HepG2 (cell line): ENCODE results near the gene AGBL1. TPM values are rescaled to one million over a fixed set of nuclear protein-coding genes. Genes with fewer than 3 reads are reported as not detected.

Experiments
- ATAC-seq: fragments of 200-7000 bp; cut with Tn5 transposase; 3 replicates; pipeline ENCODE4 v1.9.1; 2020; ENCODE audit warnings: mild to moderate bottlenecking, moderate library complexity
- BruUV-seq: library from RNA; stranded (reverse); fragments of 400-500 nt; replicated peaks from 2 replicates; lab custom pipeline; 2021; lab: Mats Ljungman, UMichigan
- CTCF ChIA-PET: fragments of 300-600 bp; formaldehyde crosslinking; extraction: SDS; loops from one replicate; lab custom pipeline; 2021; ENCODE audit warnings: low total read pairs, inconsistent platforms, low intra/inter-chr PET ratio; lab: Yijun Ruan, JAX
- POLR2A ChIA-PET: fragments of 350-600 bp; sonication (Branson Sonifier 250); formaldehyde crosslinking; loops from one replicate; lab custom pipeline; 2020; ENCODE audit warnings: antibody characterized with exemption, inconsistent platforms; lab: Yijun Ruan, JAX
- DNase-seq: peaks from one replicate; pipeline ENCODE4 v3.0.0-alpha.2; 2015; ENCODE audit warnings: low spot score
- FAIRE-seq: peaks from 3 replicates; lab custom pipeline; 2011; peaks lifted over from hg19 to GRCh38; lab: Jason Lieb, UNC
- H2AFZ ChIP-seq: one replicate; pipeline ENCODE4 v1.6.1; 2011; ENCODE audit warnings: low read length, inconsistent platforms
- H3K27ac ChIP-seq: fragments of 300-600 bp; 3 replicates; pipeline ENCODE4 v1.8.0; 2011; ENCODE audit warnings: mixed run types, mild to moderate bottlenecking, mixed read lengths, low read length, inconsistent platforms; ENCODE audit not compliant: insufficient read depth; ENCODE audit errors: extremely low read length
- H3K27me3 ChIP-seq, 2 experiments: fragments of 200-600 bp in 1 of 2; 2 replicates in 1 of 2; 3 replicates in 1 of 2; pipeline versions ENCODE4 v1.6.0 to v1.8.0; 2011; ENCODE audit warnings: low read length in 2 of 2, mild to moderate bottlenecking in 2 of 2, moderate library complexity in 2 of 2, inconsistent platforms in 1 of 2; ENCODE audit not compliant: insufficient read depth in 2 of 2, control insufficient read depth in 1 of 2
- H3K36me3 ChIP-seq, 2 experiments: fragments of 200-600 bp in 1 of 2; replicated peaks in 1 of 2; 2 replicates in 1 of 2; 3 replicates in 1 of 2; pipeline versions ENCODE4 v1.5.1 to v1.8.0; 2011; ENCODE audit warnings: low read length in 2 of 2, inconsistent platforms in 1 of 2; ENCODE audit not compliant: insufficient read depth in 2 of 2, control insufficient read depth in 1 of 2
- H3K4me1 ChIP-seq: 2 replicates; pipeline ENCODE4 v1.5.1; 2012; ENCODE audit warnings: low read length, inconsistent platforms; ENCODE audit not compliant: insufficient read depth
- H3K4me2 ChIP-seq: 2 replicates; pipeline ENCODE4 v1.6.0; 2011; ENCODE audit warnings: low read depth, low read length, inconsistent platforms
- H3K4me3 ChIP-seq, 3 experiments: fragments of 200-600 bp in 1 of 3; sonication (generic), shearing (Covaris generic) in 1 of 3; replicated peaks in 1 of 3; 2 replicates each; pipeline ENCODE4 v1.5.1; 2011 to 2016; ENCODE audit warnings: low read length in 3 of 3, inconsistent platforms in 2 of 3, low read depth in 2 of 3, mild to moderate bottlenecking in 2 of 3, control low read depth in 1 of 3, mixed read lengths in 1 of 3; ENCODE audit not compliant: insufficient read depth in 1 of 3
- H3K79me2 ChIP-seq: one replicate; pipeline ENCODE4 v1.6.1; 2011; ENCODE audit warnings: low read length, inconsistent platforms; ENCODE audit not compliant: insufficient read depth
- H3K9ac ChIP-seq: 2 replicates; pipeline ENCODE4 v1.6.0; 2011; ENCODE audit warnings: mild to moderate bottlenecking, low read depth, low read length, inconsistent platforms; ENCODE audit not compliant: insufficient read depth
- H3K9me3 ChIP-seq: 2 replicates; pipeline ENCODE4 v1.5.1; 2012; ENCODE audit warnings: mild to moderate bottlenecking, low read length
- H4K20me1 ChIP-seq: 2 replicates; pipeline ENCODE4 v1.6.0; 2011; ENCODE audit warnings: inconsistent platforms, mild to moderate bottlenecking, low read length, moderate library complexity; ENCODE audit not compliant: insufficient read depth
- ATAD3A ChIP-seq: sonication (generic); formaldehyde crosslinking; IDR thresholded peaks from 2 replicates; pipeline ENCODE4 v1.4.0; 2020; ENCODE audit warnings: missing genetic modification reagents
- CBX2 ChIP-seq, 2 experiments: fragments of 200-600 bp in 1 of 2; sonication (generic); formaldehyde crosslinking in 1 of 2; IDR thresholded peaks; 2 replicates each; pipeline versions ENCODE4 v1.7.0 to v1.8.1; 2018 to 2022; ENCODE audit warnings: low read depth in 2 of 2, low read length in 1 of 2, mild to moderate bottlenecking in 1 of 2, missing genetic modification reagents in 1 of 2
- CHD2 ChIP-seq: IDR thresholded peaks from 2 replicates; pipeline ENCODE4 v1.6.1; 2011; ENCODE audit warnings: low read depth, low read length, improper control_type of control experiment
- E2F5 ChIP-seq: sonication (generic); formaldehyde crosslinking; conservative IDR thresholded peaks from 2 replicates; pipeline ENCODE4 v1.4.0; 2020; ENCODE audit warnings: missing genetic modification reagents
- FOSL1 ChIP-seq: sonication (generic); formaldehyde crosslinking; IDR thresholded peaks from 2 replicates; pipeline ENCODE4 v1.9.0; 2021; ENCODE audit warnings: missing genetic modification reagents, borderline replicate concordance
- KAT8 ChIP-seq: IDR thresholded peaks from 2 replicates; pipeline ENCODE4 v1.6.1; 2016; ENCODE audit warnings: missing genetic modification reagents, missing compliant biosample characterization
- MLXIP ChIP-seq: sonication (generic); formaldehyde crosslinking; IDR thresholded peaks from 2 replicates; pipeline ENCODE4 v1.9.0; 2021; ENCODE audit warnings: missing genetic modification reagents, borderline replicate concordance
- NFKBIZ ChIP-seq: IDR thresholded peaks from 2 replicates; pipeline ENCODE4 v1.6.1; 2018; ENCODE audit warnings: missing genetic modification reagents, missing compliant biosample characterization
- TEAD2 ChIP-seq: sonication (generic); formaldehyde crosslinking; IDR thresholded peaks from 2 replicates; pipeline ENCODE4 v1.9.0; 2021; ENCODE audit warnings: missing genetic modification reagents
- U2AF2 ChIP-seq: fragments of 200-400 bp; formaldehyde crosslinking; IDR thresholded peaks from 2 replicates; pipeline ENCODE4 v1.6.1; 2017; ENCODE audit warnings: low read depth, mild to moderate bottlenecking, low read length
- ZMYM2 ChIP-seq: sonication (generic); formaldehyde crosslinking; IDR thresholded peaks from 2 replicates; pipeline ENCODE4 v1.8.0; 2022; ENCODE audit warnings: mild to moderate bottlenecking, missing genetic modification reagents
- ZNF10 ChIP-seq: sonication (generic); formaldehyde crosslinking; IDR thresholded peaks from 2 replicates; pipeline ENCODE4 v1.4.0; 2020; ENCODE audit warnings: mild to moderate bottlenecking, low read depth, missing genetic modification reagents, borderline replicate concordance
- ZNF430 ChIP-seq: sonication (generic); formaldehyde crosslinking; IDR thresholded peaks from 2 replicates; pipeline ENCODE4 v1.9.0; 2021; ENCODE audit warnings: mild to moderate bottlenecking, missing genetic modification reagents
- ZNF510 ChIP-seq: sonication (generic); formaldehyde crosslinking; IDR thresholded peaks from 2 replicates; pipeline ENCODE4 v1.4.0; 2020; ENCODE audit warnings: low read depth, mild to moderate bottlenecking, missing genetic modification reagents
- ZNF629 ChIP-seq: sonication (generic); formaldehyde crosslinking; conservative IDR thresholded peaks from 2 replicates; pipeline ENCODE4 v1.5.0; 2020; ENCODE audit warnings: missing genetic modification reagents
- ZNF788 ChIP-seq: sonication (generic); formaldehyde crosslinking; IDR thresholded peaks from 2 replicates; pipeline ENCODE4 v1.5.0; 2020; ENCODE audit warnings: mild to moderate bottlenecking, missing genetic modification reagents, borderline replicate concordance
- WGBS: methylation state at CpG from one replicate; pipeline ENCODE4 v1.1.6; 2017; ENCODE audit warnings: low lambda C conversion rate; 5-methylcytosine and 5-hydroxymethylcytosine counted together
- in situ Hi-C: cut with HindIII; loops from 2 replicates; pipeline ENCODE4 v1.10.0; 2017; ENCODE audit warnings: low pct_unique_long_range_greater_than_20kb; ENCODE audit not compliant: extremely low pct_ligation_motif_present
- intact Hi-C: fragments of 100-400 bp; cut with micrococcal nuclease; formaldehyde crosslinking; loops from one replicate; pipeline ENCODE4 v1.10.0; 2022; ENCODE audit not compliant: unreplicated experiment
- polyA plus RNA-seq, 8 experiments: library from polyadenylated mRNA; depleted of rRNA in 3 of 8; stranded (reverse) in 7 of 8; unstranded in 1 of 8; fragments of >200 nt; fragmentation: Illumina TruSeq in 4 of 8; extraction: Trizol in 4 of 8; gene quantifications; 2 replicates each; pipeline versions ENCODE4 v1.2.1 to v1.2.3, GENCODE V29; 2011 to 2016; ENCODE audit warnings: low read depth in 4 of 8, missing spikeins in 1 of 8, mixed read lengths in 1 of 8; ENCODE audit not compliant: insufficient read depth in 1 of 8
- total RNA-seq, 5 experiments: library from RNA; depleted of rRNA; stranded (reverse); fragments of >200 nt; fragmentation: Illumina TruSeq; extraction: Trizol; gene quantifications; 2 replicates each; pipeline ENCODE4 v1.2.3, GENCODE V29; 2016; ENCODE audit warnings: low read depth in 1 of 5

The AGBL1 gene
- total and polyA plus RNA-seq, 2 of the 13 experiments (the other 11 are each of a cell fraction or from before 2014, with no cell fraction given) = 0.01 TPM; not detected in 1

GRCh38 chr15:87033056-87033455 is 953.4 kb downstream of the AGBL1 start:
- H3K4me3 ChIP-seq = no peak overlapping the region
- 3% methylated on average over 2 of the region's 2 CpGs for WGBS
- no peak overlapping the region for H3K9ac ChIP-seq
- no peaks in the 10 kb centered on the region for H3K36me3 ChIP-seq
- TF ChIP-seq ZNF629 (CRISPR knock-in tag) (no peak), NFKBIZ (CRISPR knock-in tag) (no peak), CBX2 (IDR thresholded peaks at IDR 0.05; ENCODE audit: low read depth, low read length) (no peak), CBX2 (CRISPR knock-in tag; IDR thresholded peaks at IDR 0.05; ENCODE audit: low read depth) (no peak), FOSL1 (CRISPR knock-in tag) (no peak), ZMYM2 (no peak), MLXIP (CRISPR knock-in tag) (no peak), U2AF2 (no peak), ZNF10 (CRISPR knock-in tag) (no peak), CHD2 (no peak), TEAD2 (CRISPR knock-in tag) (no peak), ATAD3A (CRISPR knock-in tag) (no peak), E2F5 (CRISPR knock-in tag) (no peak), ZNF510 (no peak), KAT8 (no peak), ZNF788 (CRISPR knock-in tag) (no peak), ZNF430 (CRISPR knock-in tag) (no peak)
- no peak overlapping the region for H3K4me2 ChIP-seq
- ATAC-seq (no peak), DNase-seq (no peak), FAIRE-seq (no peak)
- no peaks in the 10 kb centered on the region for H4K20me1 ChIP-seq
- peaks cover 75% of the 10 kb centered on the region for H3K9me3 ChIP-seq
- intact Hi-C loops = no loop called here
- ChIA-PET POLR2A (no interaction called here), CTCF (no interaction called here)
- H3K4me1 ChIP-seq = no peaks in the 10 kb centered on the region
- no peak overlapping the region for H3K27ac ChIP-seq
- H3K27me3 ChIP-seq = no peaks in the 10 kb centered on the region
- no TSS peak for BruUV-seq
- H2AFZ ChIP-seq = no peak overlapping the region
- in situ Hi-C loops = no loop called here
- H3K79me2 ChIP-seq = no peaks in the 10 kb centered on the region
